Activated CD4-positive, alpha-beta T cell treated with anti-CD3 and anti-CD28 coated beads for 4 hours (primary cell): ENCODE measurements around the gene LYRM9.
"Not testable (repeated sequence)": the region's sequence is repeated elsewhere in the genome, so short reads cannot be mapped to it uniquely, and the experiment has no call there.

Experiments used
- DNase-seq, 2 donors: peaks; one replicate each; pipeline ENCODE4 v3.0.0-alpha.2; 2020

The LYRM9 gene

DNA sequence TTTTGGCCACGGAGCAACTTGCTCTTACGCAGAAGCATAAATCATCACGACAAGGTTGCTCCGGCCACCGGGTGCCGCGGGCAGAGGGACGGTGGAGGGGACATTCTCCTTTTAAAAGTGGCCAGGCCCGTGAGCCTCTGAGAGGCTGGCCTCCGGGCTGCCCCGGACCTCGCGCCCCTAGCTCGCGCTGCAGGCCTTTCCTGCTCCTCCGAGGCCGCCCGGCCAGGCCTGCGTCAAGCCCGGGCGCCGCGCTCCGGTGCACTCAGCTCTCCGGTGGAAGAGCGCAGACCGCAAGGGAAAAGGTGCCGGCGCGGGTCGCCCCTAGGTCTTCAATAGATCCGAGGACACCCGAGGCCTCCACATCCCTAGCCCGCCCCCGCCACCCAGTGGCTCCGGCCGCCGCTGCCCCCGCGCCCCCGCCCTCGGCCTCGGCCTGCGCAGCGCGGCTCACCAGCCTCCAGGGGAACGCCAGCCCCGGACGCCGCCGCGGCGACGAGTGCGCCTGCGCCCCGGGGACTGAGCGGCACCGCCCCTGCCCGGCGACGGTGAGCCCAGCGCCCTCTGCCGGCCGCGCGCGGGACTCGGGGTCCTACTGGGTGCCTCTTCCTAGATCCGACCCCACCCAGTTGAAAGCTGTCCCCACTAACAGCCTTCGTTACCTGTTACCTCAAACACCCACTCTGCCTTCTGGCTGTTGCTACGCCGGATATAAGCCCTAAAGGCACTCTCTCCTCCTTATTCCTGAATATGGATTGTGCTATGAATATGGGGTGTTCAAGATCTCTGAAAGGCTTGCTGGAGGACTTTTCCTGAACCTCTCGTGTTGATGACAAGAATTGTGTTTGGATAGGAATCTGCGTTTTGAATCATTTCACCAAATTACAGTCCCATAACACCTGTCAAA lies at the start of gene LYRM9:
Gene LYRM9 (minus strand): TSS at position 500 of the 904 bp plus-strand sequence. CDS start 10,671 bp downstream, outside the sequence.
- DNase-seq, result peak; percentile 89 to 91

DNA sequence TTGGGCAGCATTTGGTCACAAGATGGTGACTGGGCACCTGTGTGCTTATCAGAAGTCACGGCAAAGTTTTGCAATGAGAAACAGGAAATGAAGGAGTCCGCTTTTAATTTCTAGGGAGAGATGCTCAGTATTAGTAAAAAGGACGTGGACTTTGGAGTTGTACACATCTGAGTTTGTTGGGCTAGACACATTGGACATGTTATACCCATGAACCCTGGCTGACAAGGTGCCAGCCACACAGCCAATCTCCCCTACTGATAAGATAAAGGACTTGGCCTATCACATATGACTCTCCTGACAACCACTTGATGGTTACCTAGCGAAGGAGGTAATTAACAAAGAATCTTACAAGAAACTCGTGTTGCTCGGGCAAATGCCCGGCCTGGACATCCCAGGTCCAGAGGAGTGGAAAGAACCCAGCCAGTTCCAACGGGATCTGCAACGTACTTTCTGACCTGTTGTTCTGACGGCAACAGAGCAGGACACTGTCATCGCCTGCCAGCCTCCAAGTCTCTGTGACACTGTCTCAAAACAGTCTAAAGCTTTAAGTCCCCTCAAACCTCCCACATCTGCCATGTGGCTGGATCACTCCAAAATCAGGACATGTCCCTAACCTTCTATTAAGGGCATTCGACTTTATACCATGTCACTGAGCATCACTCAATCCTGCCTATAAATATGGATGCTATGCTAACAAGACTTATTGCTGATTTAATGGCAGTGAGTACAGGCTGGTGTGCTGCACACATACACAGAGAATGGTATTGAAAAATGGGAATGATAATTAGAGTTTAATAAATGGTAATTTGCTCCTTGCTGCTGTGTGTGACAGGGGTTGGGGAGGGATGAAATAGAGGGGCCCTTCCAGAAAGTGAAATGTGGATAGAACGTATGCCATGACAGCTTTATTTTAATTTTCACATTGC lies 47.6 kb upstream of the LYRM9 start:
- no peak for DNase-seq

DNA sequence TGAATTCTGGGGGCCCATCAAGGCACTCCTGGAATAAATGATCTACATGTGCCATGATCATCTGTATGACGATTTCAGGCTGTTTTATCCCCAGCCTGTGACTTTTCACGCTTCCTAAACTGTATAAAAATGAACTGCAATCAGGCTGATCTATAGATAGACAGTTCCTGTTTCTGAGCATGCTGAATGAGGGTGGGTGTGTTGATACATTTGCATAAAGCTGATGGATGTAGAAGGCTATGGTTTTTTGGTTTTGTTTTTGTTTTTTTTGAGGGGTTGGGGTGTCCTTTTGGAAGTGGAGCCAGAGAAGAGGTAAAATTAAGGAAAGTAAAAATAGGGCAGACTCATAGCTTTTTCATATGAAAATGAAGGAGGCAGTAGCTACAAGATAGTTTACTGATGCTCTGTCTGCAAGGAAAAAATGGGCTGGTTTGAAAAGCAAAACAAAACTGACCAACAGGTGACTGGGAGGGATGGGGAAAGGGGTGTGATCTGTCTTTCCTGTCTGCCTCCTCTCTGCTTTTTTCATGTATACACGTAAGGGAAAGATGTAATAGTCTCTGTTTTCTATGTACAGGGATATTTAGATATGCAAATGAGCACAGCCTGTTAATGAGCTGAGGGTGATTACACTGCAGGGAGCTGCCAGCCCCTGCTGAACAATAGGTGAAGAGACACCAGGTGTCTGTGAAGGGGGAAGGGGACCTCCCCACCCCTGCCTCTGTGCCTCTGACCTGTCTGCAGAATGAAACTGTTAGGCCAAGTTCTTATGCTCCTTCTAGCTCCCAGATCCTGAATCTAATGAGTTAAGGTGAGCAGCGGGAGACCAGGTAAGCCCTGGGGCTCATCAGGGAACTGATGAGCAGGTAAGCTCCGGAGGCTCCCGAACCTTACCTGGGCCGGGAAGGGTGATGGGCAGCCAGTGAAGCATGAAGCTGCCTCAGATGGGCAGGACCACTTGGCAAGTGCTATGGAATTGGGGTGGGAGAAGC lies 46.6 kb upstream of the LYRM9 start:
- DNase-seq, result no peak

DNA sequence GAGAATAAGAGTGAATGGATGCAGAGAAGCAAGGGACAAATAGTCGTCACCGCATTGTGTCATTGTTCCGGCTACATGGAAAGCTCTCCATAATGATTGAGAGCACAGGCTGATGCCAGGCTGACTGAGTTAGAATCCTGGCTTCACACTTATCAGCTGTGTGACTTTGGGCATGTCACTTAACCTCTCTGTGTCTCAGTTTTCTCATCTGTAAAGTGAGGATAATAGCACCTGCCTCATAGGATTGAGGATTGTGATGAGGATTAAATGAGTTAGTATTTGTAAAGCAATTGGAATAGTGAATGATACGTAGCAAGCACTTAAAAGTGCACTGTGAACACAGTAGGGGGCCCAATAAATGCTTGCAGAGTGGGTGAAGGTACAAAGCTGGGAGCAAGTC lies 45.7 kb upstream of the LYRM9 start:
- DNase-seq, result no peak

DNA sequence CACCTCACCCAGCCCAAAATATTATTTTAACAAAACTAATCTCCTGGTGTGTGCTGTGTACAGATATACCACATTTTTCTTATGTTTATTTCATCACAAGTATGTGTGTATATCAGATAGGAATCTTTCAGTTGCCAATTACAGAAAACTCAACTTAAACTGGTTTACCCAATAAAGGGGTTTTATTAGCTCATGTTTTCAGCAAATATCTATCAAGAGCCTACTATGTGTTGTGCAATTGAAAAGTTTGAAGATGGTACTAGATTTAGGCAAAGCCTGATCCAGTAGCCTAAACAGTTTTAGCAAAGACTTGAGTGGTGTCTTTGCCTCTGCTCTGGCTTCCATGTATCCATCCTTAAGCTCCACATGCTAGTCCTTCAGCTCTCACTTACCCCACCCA lies 45.1 kb upstream of the LYRM9 start:
- DNase-seq, result no peak

DNA sequence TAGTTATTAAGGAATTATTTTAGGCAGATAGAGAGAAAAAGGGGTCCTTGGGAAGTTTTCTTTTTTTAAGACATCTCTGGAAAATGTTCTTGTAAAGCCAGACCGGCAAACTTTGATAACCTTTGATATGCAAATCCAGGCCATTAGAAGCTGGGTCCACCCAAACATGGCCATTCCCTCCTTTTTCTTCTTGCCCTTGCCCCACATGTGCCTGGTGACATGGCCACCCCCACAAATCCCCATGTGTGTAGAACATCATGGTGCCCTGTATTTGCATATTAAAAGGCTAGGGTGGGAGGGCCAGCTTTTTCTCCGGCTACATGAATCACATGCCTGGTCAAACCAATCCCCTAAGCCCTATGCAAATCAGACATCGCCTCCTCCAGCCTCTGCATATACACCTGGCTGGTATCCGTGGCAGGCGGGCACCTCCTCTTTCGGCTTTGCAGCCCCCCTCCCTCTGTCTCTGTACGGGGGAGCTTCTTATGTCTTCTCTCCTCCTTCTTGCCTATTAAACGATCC lies 43.9 kb upstream of the LYRM9 start:
- DNase-seq, result no peak

DNA sequence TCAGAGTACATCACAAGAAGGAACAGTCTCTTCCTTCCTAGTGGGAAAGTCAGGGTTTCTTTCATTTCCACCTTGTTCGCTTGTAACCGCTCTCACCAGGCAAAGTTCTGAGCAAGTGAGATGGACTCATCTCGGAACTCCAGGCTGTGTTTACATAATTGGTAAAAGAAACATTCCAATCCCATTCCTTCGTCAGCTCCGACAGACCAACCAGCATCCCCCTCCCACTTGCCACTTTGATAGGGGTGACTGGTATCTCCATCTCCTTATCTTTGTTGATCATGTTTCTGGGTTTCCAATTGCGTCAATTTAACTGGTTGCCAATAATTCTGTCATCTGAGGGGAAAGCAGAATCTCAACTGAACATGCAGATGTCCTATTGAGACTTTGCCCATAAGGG lies 36.8 kb upstream of the LYRM9 start:
- DNase-seq, result no peak

DNA sequence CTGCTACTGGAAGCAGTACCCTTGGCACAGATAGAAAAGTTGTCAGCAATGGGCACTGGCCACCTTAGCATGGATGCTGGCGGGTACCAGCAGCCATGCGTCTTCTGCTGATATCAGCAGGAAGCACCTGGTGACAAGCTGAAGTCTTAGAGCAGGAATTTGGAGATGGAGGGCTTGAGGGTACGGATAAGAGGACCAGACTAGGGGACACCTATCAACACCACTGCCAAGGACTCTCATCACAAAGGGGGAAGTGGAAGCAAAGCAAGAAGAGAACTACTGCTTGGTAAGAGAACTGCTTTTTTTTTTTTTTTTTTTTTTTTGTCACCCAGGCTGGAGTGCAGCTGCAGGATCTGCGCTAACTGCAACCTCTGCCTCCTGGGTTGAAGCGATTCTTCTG lies 35.4 kb upstream of the LYRM9 start:
- DNase-seq, result no peak

DNA sequence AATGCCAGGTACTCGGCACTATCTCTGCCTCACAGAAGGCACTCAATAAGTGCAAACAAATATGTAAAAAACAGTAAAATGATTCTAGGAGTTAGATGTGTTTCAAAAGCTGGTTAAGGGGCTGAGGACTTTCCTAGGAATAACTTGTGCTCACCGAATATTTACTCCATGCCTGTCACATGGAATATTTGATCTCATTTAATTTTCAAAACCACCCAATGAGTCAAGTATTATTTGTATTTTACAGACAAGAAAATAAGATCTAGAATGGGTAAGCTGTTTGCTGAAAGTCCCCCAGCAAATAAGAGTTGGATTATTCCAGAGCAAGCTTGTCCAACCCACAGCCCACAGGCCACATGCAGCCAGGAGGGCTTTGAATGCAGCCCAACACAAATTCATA lies 34.6 kb upstream of the LYRM9 start:
- DNase-seq, result no peak

DNA sequence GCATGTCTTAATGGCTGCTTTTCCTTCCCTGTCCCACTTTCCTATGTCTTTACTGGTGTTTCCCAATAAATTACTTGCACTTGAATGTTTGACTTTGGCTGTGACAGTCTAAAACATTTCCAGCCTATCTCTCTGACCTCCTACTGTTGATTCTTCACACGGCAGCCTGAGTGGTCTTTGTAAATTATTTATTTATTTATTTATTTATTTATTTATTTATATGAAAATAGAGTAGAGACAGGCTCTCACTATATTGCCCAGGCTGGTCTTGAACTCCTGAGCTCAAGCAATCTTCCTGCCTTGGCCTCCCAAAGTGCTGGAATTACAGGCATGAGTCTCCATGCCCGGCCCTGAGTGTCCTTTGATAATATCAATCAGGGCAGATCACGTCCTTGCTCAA lies 28.4 kb upstream of the LYRM9 start:
- no peak for DNase-seq

DNA sequence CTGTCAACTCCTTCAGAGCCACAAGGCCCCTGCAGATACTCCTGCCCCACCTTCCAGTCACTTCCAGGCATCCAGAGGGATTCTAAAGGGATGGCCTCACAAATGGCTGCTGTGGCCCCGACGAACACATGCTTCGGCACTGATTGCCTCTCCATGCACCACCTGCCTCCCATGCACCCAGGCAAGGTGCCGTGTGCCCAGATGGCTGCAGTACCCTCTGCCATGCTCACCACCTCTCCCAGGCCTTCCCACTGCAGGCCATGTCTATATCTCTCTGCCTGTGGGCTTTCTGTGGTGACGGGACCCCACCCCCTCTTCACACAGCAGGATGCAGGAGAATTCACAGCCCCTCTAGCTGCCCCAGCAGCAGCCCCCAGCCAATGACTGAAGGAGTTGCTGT lies 27.9 kb upstream of the LYRM9 start:
- no peak for DNase-seq

DNA sequence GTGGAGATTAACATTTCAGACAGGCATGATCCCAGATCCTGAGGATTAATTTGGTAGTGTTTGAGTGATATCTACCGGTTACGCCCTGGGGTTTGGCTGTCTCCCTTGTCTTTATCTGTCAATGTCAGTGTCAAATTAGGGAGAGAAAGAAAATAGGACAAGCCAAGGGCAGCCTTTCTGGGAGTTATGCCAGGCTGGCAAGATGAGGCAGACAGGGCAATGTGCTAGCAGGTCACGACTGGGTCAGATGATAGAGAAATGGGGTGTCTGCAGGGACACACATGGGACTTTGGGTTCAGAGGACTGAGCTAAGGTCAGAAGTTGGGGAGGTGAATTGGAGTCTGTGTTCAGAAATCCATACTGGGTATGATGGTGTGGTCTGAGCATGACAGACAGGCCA lies 27.4 kb upstream of the LYRM9 start:
- no peak for DNase-seq

DNA sequence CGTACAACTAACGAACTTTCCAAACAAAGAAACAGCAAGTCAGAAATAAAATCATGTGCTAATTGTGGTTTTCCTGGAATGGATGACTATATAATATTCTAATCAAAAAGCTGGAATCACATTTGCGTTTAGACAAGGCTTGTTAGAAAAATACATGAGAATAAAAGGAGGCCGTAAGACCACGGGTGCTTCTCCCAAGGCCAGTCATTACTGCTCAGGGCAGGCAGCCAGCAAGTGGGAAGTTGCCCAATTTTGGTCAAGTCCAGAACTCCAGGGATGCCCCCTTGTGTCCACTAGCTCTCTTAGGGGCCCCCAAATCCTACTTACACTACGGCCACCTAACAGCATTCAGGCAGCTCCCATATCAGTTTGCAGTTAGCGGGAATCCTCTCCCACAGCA lies 25.9 kb upstream of the LYRM9 start:
- no peak for DNase-seq

DNA sequence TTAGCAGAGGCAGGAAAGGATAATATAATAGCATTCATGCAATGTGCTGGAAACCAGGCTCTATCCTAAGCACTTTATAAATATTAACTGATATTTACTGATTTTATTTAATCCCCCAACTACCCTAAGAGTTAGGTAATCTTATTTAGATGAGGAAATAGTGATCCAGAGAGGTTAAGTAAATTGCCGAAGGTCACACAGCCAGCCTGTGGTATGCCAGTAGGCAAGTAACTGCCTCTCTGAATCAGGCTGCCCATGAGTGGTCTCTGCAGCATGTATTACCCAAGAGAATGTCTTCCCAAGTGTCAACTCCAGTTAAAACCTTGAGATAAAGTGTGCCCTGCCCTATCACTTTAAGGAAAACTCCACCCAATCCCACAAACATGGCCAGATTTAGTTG lies 25.3 kb upstream of the LYRM9 start:
- no peak for DNase-seq

DNA sequence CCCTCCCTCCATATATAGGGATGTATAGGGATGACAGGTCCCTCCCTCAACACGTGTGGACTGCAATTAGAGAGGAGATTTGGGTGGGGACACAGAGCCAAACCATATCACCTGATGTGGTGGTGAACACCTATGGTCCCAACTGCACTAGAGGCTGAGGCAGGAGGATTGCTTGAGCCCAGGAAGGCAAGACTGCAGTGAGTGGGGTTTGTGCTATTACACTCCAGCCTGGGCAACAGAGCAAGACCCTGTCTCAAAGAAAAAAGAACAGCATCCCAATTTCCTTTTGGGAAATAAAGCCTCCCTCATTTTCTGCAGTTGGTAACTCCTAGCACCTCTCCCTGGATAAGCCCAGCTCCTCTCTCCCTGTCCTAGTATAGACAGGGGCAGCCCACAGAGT lies 23.8 kb upstream of the LYRM9 start:
- no peak for DNase-seq

DNA sequence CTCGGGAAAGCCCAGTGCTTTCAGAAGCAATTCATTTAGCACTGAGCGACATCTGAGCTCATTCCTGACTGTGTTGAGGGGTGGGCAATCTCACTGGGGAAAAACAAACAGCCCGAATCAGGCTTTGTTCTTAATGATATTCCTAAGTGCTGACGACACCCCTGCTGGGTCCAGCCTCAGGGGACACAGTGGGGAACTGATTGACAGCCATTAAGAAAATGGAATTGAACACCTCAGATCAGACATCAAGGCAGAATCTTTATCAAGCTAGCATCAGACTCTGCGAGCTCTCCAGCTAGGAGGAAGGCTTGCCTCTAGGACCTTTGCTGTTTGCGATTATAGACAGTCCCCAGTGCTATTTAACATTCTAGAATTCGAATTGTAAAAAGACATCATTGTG lies 22.5 kb upstream of the LYRM9 start:
- DNase-seq, result no peak

DNA sequence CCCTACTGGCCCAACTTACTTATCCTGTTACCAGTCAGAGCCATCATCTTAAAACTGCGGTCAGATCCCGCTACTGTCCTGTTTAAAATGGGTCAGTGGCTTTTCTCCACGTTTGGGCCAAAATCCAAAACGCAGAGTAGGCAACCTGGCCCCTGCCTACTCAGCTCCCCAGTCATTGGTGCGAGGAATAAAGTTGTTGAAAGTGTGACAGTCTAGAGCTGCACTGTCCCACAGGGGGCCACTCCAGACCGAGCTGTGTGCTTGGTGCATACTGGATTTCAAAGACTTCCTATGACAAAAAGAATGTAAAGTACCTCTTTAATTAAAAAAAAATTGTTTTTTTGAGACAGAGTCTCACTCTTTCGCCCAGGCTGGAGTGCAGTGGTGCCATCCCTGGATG lies 21.2 kb upstream of the LYRM9 start:
- DNase-seq, result no peak

DNA sequence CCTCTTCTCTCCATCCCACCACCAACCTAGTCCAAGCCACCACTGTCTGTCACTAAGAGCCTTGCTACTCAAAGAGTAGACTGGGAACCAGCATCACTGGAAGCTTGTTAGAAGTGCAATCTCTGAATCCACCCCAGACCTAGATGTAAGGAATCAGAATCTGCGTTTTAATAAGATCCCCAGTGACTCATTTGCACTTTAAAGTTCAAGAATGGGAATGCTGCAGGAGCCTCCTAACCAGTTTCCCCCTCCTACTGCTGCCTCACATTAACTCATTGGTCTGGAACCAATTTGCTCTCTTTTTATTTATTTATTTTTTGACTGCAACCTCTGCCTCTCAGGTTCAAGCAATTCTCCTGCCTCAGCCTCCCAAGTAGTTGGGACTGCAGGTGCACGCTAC lies 19.8 kb upstream of the LYRM9 start:
- DNase-seq, result no peak

DNA sequence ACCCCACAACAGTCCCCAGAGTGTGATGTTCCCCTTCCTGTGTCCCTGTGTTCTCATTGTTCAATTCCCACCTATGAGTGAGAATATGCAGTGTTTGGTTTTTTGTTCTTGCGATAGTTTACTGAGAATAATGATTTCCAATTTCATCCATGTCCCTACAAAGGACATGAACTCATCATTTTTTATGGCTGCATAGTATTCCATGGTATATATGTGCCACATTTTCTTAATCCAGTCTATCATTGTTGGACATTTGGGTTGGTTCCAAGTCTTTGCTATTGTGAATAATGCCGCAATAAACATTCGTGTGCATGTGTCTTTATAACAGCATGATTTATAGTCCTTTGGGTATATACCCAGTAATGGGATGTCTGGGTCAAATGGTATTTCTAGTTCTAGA lies 19.1 kb upstream of the LYRM9 start:
- not testable (repeated sequence) for DNase-seq

DNA sequence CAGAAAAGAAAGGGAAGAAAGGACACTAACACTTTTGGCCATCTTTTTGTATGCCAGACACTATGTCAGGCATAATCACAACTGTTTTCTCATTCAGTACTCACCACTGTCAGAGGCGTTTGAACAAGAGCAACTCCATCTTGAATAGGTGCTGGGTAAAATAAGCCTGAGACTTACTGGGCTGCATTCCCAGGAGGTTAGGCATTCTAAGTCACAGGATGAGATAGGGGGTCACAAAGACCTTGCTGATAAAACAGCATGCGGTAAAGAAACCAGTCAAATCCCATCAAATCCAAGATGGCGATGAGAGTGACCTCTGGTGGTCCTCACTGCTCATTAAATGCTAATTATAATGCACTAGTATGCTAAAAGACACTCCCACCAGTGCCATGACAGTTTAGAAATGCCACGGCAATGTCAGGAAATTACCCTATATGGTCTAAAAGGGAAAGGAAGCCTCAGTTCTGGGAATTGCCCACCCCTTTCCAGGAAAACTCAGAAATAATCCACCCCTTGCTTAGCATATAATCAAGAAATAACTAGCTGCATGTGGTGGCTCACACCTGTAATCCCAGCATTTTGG lies 14.9 kb upstream of the LYRM9 start:
- no peak for DNase-seq

DNA sequence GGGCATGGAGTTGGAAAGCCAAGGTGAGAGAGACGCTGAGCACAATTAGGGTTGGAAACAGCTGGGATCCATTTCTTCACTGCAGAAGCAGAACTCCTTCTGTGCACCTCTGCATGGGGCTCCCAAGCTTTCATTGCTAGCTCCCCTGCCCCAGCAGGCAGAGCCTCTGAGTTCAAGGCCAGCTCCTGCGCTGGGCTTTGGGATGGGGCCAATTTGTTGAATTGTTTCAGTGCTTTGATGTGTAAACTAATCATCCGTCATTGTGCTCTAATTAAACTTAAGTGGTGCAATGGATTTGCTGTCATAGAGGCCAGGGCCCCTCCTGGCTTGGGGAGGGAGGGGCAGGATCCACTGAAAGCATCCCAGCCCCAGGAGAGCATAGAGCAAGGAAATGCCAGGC lies 13.5 kb upstream of the LYRM9 start:
- DNase-seq, result no peak

DNA sequence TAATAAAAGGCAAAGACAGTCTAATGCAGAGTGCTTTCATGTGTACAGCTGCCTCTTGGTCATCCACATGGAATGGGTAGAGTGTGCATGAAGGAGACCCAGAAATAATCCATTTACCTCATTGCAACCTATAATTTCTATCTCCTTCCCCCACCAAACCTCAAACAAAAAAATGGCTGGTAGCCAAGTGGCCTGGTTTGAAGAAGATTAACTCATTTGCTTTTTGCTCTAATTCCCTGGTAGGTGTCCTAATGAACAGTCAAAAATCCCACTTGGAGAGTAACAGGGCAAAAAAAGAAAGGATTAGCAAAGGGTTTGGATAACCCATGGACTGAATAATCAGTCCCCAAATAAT lies 13.0 kb upstream of the LYRM9 start:
- DNase-seq, result no peak
